IMR-90 (cell line): ENCODE results near the gene TNRC18. TPM values are rescaled to one million over a fixed set of nuclear protein-coding genes. Genes with fewer than 3 reads are reported as not detected.

Source experiments
- ATAC-seq: fragments of 200-7000 bp; cut with Tn5 transposase; 2 replicates; pipeline ENCODE4 v1.9.1; 2020; ENCODE audit warnings: low read depth, mild to moderate bottlenecking, moderate library complexity
- BruUV-seq: library from RNA; stranded (reverse); fragments of 400-500 nt; replicated peaks from 2 replicates; lab custom pipeline; 2021; lab: Mats Ljungman, UMichigan
- CTCF ChIA-PET: fragments of 300-600 bp; formaldehyde crosslinking; extraction: SDS; loops from one replicate; lab custom pipeline; 2021; ENCODE audit warnings: antibody characterized with exemption; lab: Yijun Ruan, JAX
- POLR2A ChIA-PET: fragments of 300-600 bp; sonication (Branson Sonifier 250); formaldehyde crosslinking; loops from one replicate; lab custom pipeline; 2022; ENCODE audit warnings: antibody characterized with exemption; ENCODE audit not compliant: unreplicated experiment; lab: Charles Lee
- DNase-seq: peaks from one replicate; pipeline ENCODE4 v3.0.0; 2013
- H2AFZ ChIP-seq: replicated peaks from 2 replicates; pipeline ENCODE3; 2013; ENCODE audit warnings: low read length, mild to moderate bottlenecking; ENCODE audit not compliant: poor library complexity
- H2AK5ac ChIP-seq: 2 replicates; pipeline ENCODE4 v1.6.1; 2013; ENCODE audit warnings: low read depth, low read length, inconsistent platforms
- H2AK9ac ChIP-seq: replicated peaks from 2 replicates; pipeline ENCODE3; 2013; ENCODE audit warnings: mild to moderate bottlenecking, low read depth, low read length, moderate library complexity; ENCODE audit not compliant: poor library complexity
- H2BK120ac ChIP-seq: 2 replicates; pipeline ENCODE4 v1.6.1; 2013; ENCODE audit warnings: low read depth, low read length, inconsistent platforms
- H2BK15ac ChIP-seq: 3 replicates; pipeline ENCODE4 v1.6.1; 2013; ENCODE audit warnings: low read depth, low read length, inconsistent platforms
- H2BK20ac ChIP-seq: 2 replicates; pipeline ENCODE4 v1.6.1; 2013; ENCODE audit warnings: low read depth, mild to moderate bottlenecking, inconsistent platforms, low read length, moderate library complexity
- H2BK5ac ChIP-seq: 2 replicates; pipeline ENCODE4 v1.6.1; 2013; ENCODE audit warnings: mild to moderate bottlenecking, low read depth, low read length, inconsistent platforms; ENCODE audit not compliant: poor library complexity, severe bottlenecking
- H3K14ac ChIP-seq: replicated peaks from 2 replicates; pipeline ENCODE4 v1.6.1; 2013; ENCODE audit warnings: low read depth, low read length, inconsistent platforms
- H3K18ac ChIP-seq: 2 replicates; pipeline ENCODE4 v1.6.1; 2013; ENCODE audit warnings: low read depth, low read length, control low read depth
- H3K23ac ChIP-seq: 2 replicates; pipeline ENCODE4 v1.6.1; 2013; ENCODE audit warnings: low read depth, low read length, inconsistent platforms
- H3K27ac ChIP-seq: 2 replicates; pipeline ENCODE4 v1.5.1; 2013; ENCODE audit warnings: mild to moderate bottlenecking, control low read depth, low read length; ENCODE audit not compliant: insufficient read depth
- H3K27me3 ChIP-seq: 2 replicates; pipeline ENCODE4 v1.6.1; 2013; ENCODE audit warnings: low read length; ENCODE audit not compliant: control insufficient read depth, insufficient read depth
- H3K36me3 ChIP-seq: 2 replicates; pipeline ENCODE4 v1.6.1; 2013; ENCODE audit warnings: low read length, mixed read lengths; ENCODE audit not compliant: control insufficient read depth, insufficient read depth
- H3K4ac ChIP-seq: 2 replicates; pipeline ENCODE4 v1.6.1; 2013; ENCODE audit warnings: low read depth, low read length, inconsistent platforms
- H3K4me1 ChIP-seq: 2 replicates; pipeline ENCODE4 v1.6.1; 2013; ENCODE audit warnings: low read length, mixed read lengths; ENCODE audit not compliant: control insufficient read depth, insufficient read depth
- H3K4me2 ChIP-seq: 2 replicates; pipeline ENCODE4 v1.6.1; 2013; ENCODE audit warnings: low read depth, mild to moderate bottlenecking, control low read depth, low read length, moderate library complexity
- H3K4me3 ChIP-seq: 2 replicates; pipeline ENCODE4 v1.5.1; 2013; ENCODE audit warnings: low read depth, mild to moderate bottlenecking, control low read depth, low read length, moderate library complexity; ENCODE audit not compliant: insufficient read depth
- H3K56ac ChIP-seq: 2 replicates; pipeline ENCODE4 v1.6.1; 2013; ENCODE audit warnings: low read length, inconsistent platforms; ENCODE audit not compliant: insufficient read depth; ENCODE audit errors: extremely low read depth
- H3K79me1 ChIP-seq, 2 experiments: 2 replicates each; pipeline ENCODE4 v1.6.1; 2013; ENCODE audit warnings: low read length in 2 of 2, inconsistent platforms in 1 of 2, low read depth in 1 of 2
- H3K9ac ChIP-seq: 2 replicates; pipeline ENCODE4 v1.6.1; 2013; ENCODE audit warnings: low read depth, low read length, control low read depth
- H3K9me1 ChIP-seq: 2 replicates; pipeline ENCODE4 v1.6.1; 2013; ENCODE audit warnings: low read length, inconsistent platforms; ENCODE audit not compliant: insufficient read depth
- H3K9me3 ChIP-seq: 2 replicates; pipeline ENCODE4 v1.6.1; 2013; ENCODE audit warnings: low read length; ENCODE audit not compliant: control insufficient read depth, insufficient read depth
- H4K20me1 ChIP-seq: 2 replicates; pipeline ENCODE4 v1.6.1; 2013; ENCODE audit warnings: low read length, inconsistent platforms; ENCODE audit not compliant: insufficient read depth
- H4K5ac ChIP-seq: 2 replicates; pipeline ENCODE4 v1.6.1; 2013; ENCODE audit warnings: mild to moderate bottlenecking, low read depth, low read length, control low read depth
- H4K8ac ChIP-seq, 2 experiments: 2 replicates each; pipeline ENCODE4 v1.6.1; 2013; ENCODE audit warnings: low read depth in 2 of 2, low read length in 2 of 2, control low read depth in 1 of 2, inconsistent platforms in 1 of 2
- H4K91ac ChIP-seq: 2 replicates; pipeline ENCODE4 v1.6.1; 2013; ENCODE audit warnings: low read depth, low read length, inconsistent platforms; ENCODE audit not compliant: insufficient read depth
- BHLHE40 ChIP-seq: fragments of 150-350 bp; IDR thresholded peaks from 2 replicates; pipeline ENCODE4 v1.6.1; 2016; ENCODE audit warnings: mild to moderate bottlenecking, low read depth, low read length
- RCOR1 ChIP-seq: IDR thresholded peaks from 2 replicates; pipeline ENCODE4 v1.6.1; 2012; ENCODE audit warnings: mild to moderate bottlenecking, low read length, improper control_type of control experiment; ENCODE audit not compliant: insufficient replicate concordance
- RFX5 ChIP-seq: IDR thresholded peaks from 2 replicates; pipeline ENCODE4 v1.8.0; 2012; ENCODE audit warnings: low read depth, mild to moderate bottlenecking, low read length, moderate library complexity
- WGBS, 2 experiments: methylation state at CpG; one replicate each; pipeline versions ENCODE4 v1.1.5 to v1.1.7; 2013; ENCODE audit warnings: missing lambda C conversion rate in 2 of 2; ENCODE audit not compliant: insufficient read length in 1 of 2; ENCODE audit errors: extremely low coverage in 2 of 2; 5-methylcytosine and 5-hydroxymethylcytosine counted together
- dilution Hi-C: fragments of 300-500 bp; cut with HindIII; formaldehyde crosslinking; loops from one replicate; pipeline ENCODE4 v1.14.3; 2018; ENCODE audit warnings: low sequenced_read_pairs; ENCODE audit not compliant: unreplicated experiment
- in situ Hi-C: fragments of 300-500 bp; cut with MboI; formaldehyde crosslinking; loops from 3 replicates; pipeline ENCODE4 v1.14.3; 2019; ENCODE audit warnings: low sequenced_read_pairs, inconsistent platforms, mixed read lengths
- intact Hi-C: fragments of 100-400 bp; cut with micrococcal nuclease; formaldehyde crosslinking; loops from 2 replicates; pipeline ENCODE4 v1.10.0; 2022
- polyA plus RNA-seq, 3 experiments: library from polyadenylated mRNA; depleted of rRNA; stranded (reverse); fragments of >200 nt; gene quantifications; 2 replicates each; pipeline ENCODE4 v1.2.3, GENCODE V29; 2012; ENCODE audit warnings: low replicate concordance in 1 of 3
- total RNA-seq: library from RNA; depleted of rRNA; stranded (reverse); fragments of >200 nt; gene quantifications from 2 replicates; pipeline ENCODE4 v1.2.3, GENCODE V29; 2012

TNRC18 gene
- total and polyA plus RNA-seq, 2 of the 4 experiments (the other 2 are of a cell fraction), result 4.7 to 29.6 TPM

DNA sequence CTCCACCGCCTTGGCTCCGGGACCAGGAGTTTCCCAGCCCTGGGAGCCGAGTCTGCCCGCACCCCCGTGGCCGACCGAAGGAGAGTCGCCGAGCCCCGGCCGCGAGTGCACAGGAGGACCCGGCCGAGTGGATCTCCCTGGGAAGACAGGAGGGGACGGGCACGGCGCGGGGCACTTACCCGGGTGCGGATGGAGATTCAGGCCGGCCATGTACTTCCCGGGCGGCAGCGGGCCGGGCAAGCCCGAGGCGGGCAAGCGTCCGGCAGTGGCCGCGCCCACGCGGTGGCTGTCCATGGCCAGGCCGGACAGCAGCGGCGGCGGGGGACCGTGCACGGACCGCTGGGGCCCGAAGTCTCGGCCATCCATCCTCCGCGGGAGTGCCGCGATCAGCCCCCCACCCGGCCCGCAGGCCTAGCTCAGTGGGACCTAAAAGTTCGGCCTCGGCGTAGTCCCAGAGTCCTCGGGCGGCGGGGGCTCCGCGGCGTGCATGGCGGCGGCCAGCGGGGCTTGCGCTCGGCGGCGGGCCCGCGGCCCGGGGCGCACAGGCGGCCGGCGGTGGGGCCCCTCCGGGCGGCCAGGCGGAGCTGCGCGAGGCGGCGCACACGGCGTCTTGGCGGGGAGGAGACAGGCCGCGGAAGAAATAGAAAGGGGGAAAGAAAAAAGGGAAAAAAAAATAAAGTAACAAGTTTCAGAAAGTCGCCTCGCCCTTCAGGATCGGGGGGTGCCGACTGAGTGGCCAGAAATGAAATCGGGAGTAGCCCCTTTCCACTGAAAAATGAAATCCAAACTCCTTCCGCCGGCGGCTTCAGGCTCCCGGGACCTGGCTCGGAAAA is 2.5 kb downstream of the TNRC18 start:
- peaks cover 33% of the 10 kb centered on the region for H4K20me1 ChIP-seq
- H4K5ac ChIP-seq, result no peak overlapping the region
- peak overlapping the region; percentile 94 for H3K14ac ChIP-seq
- H3K36me3 ChIP-seq, result peaks cover 13% of the 10 kb centered on the region; the same call in 1 of the 2 replicates
- H3K9ac ChIP-seq, result peak overlapping the region; percentile 99
- H2BK120ac ChIP-seq, result no peak overlapping the region
- in situ Hi-C loops (no loop called here), dilution Hi-C loops (no loop called here), intact Hi-C loops (no loop called here)
- peak overlapping the region; percentile 82 for H3K4me2 ChIP-seq
- BruUV-seq, result TSS peak; percentile 67
- peak overlapping the region; percentile 46 for H4K91ac ChIP-seq
- H3K27me3 ChIP-seq, result no peaks in the 10 kb centered on the region
- DNase-seq (no peak), ATAC-seq (no peak)
- H3K9me1 ChIP-seq, result peaks cover 7% of the 10 kb centered on the region; the same call in 1 of the 2 replicates
- H2BK20ac ChIP-seq, result no peak overlapping the region
- H3K27ac ChIP-seq, result peak overlapping the region; percentile 99
- WGBS, 2 experiments, result 0% methylated on average over 55 of the region's 93 CpGs; no CpG with 5 or more reads in 1 of the 2 experiments
- no peak for TF ChIP-seq BHLHE40
- TF ChIP-seq RFX5, result no peak
- no peak for TF ChIP-seq RCOR1
- peak overlapping the region; percentile 70 to 81; a peak in 1 of 4 replicates for H4K8ac ChIP-seq
- H2AFZ ChIP-seq, result no peak overlapping the region
- H3K9me3 ChIP-seq, result no peaks in the 10 kb centered on the region
- peak overlapping the region; percentile 95 for H2BK5ac ChIP-seq
- H2AK9ac ChIP-seq, result peak overlapping the region; percentile 98
- H3K4me3 ChIP-seq, result peak overlapping the region; percentile 86
- no peak overlapping the region for H2AK5ac ChIP-seq
- peaks cover 14% of the 10 kb centered on the region for H3K4me1 ChIP-seq
- CTCF ChIA-PET, result no interaction called here
- POLR2A ChIA-PET, result no interaction called here
- H3K56ac ChIP-seq, result peak overlapping the region; percentile 91; the same call in 1 of the 2 replicates
- peaks cover 0 to 27% of the 10 kb centered on the region in 2 experiments; a peak in 2 of 4 replicates for H3K79me1 ChIP-seq
- peak overlapping the region; percentile 95; the same call in 1 of the 2 replicates for H3K23ac ChIP-seq
- H3K4ac ChIP-seq, result peak overlapping the region; percentile 97
- H3K18ac ChIP-seq, result no peak overlapping the region; the same call in 1 of the 2 replicates
- no peak overlapping the region for H2BK15ac ChIP-seq
